ENCODE measurements around the gene RLF.

DNA sequence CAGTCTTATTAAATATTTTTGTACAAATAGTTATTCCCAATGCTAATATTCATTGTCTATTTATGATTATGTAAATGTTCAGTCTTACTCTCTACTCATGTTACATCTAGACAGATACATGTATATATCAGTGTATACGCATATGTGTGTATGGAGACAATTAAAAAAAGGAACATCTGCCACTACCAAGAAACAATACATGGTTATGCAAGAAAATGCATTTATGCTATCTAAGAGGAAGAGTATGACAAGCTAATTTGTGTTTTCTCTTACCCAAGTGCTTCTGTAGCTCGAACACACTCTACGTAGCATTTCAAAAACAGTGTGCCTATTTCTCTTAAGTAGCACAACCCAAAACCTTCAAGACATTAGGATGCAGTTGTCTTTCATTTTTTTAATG is 6.1 kb upstream of the RLF start:
- no peak for TF ChIP-seq CTCF (IDR thresholded peaks at IDR 0.05)
- no peak for TF ChIP-seq POLR2A (IDR thresholded peaks at IDR 0.05)
